Mononuclear cell (primary cell): ENCODE data around the gene SVOPL. TPM values are rescaled to one million over a fixed set of nuclear protein-coding genes. Genes with fewer than 3 reads are reported as not detected.

Experiments
- H3K27me3 ChIP-seq: 2 replicates; pipeline ENCODE4 v1.6.0; 2011; ENCODE audit warnings: low read length, control low read depth; ENCODE audit not compliant: insufficient read depth
- H3K4me1 ChIP-seq: 2 replicates; pipeline ENCODE4 v1.5.1; 2011; ENCODE audit warnings: mild to moderate bottlenecking, low read length, control low read depth; ENCODE audit not compliant: insufficient read depth
- H3K4me3 ChIP-seq: 2 replicates; pipeline ENCODE4 v1.5.1; 2011; ENCODE audit warnings: mild to moderate bottlenecking, low read length, moderate library complexity
- H3K9me3 ChIP-seq: 2 replicates; pipeline ENCODE4 v1.5.1; 2011; ENCODE audit warnings: low read depth, mild to moderate bottlenecking, control low read depth, low read length
- total RNA-seq: library from RNA; depleted of rRNA; stranded (reverse); fragments of >200 nt; gene quantifications from one replicate; pipeline ENCODE4 v1.2.3, GENCODE V29; 2012

SVOPL gene
- total RNA-seq, 1 donor = 0.21 TPM

- Histone ChIP-seq H3K9me3 (no peaks in the 10 kb centered on the region), H3K4me3 (no peak overlapping the region), H3K4me1 (no peaks in the 10 kb centered on the region), H3K27me3 (no peaks in the 10 kb centered on the region)
Observed at GRCh38 chr7:138657854-138658386, 43.2 kb downstream of the SVOPL start.

GRCh38 chr7:138656952-138657351 lies 44.2 kb downstream of the SVOPL start:
- no peaks in the 10 kb centered on the region for H3K4me1 ChIP-seq
- no peak overlapping the region for H3K4me3 ChIP-seq
- no peaks in the 10 kb centered on the region for H3K9me3 ChIP-seq
- H3K27me3 ChIP-seq = no peaks in the 10 kb centered on the region

- Histone ChIP-seq H3K9me3 (no peaks in the 10 kb centered on the region), H3K4me3 (no peak overlapping the region), H3K27me3 (no peaks in the 10 kb centered on the region), H3K4me1 (no peaks in the 10 kb centered on the region)
Observed at GRCh38 chr7:138654616-138655015, 46.5 kb downstream of the SVOPL start.

GRCh38 chr7:138649506-138649905 lies 51.7 kb downstream of the SVOPL start:
- no peak overlapping the region for H3K4me3 ChIP-seq
- no peaks in the 10 kb centered on the region for H3K27me3 ChIP-seq
- no peaks in the 10 kb centered on the region for H3K4me1 ChIP-seq
- no peaks in the 10 kb centered on the region for H3K9me3 ChIP-seq

- Histone ChIP-seq H3K4me1 (no peaks in the 10 kb centered on the region), H3K9me3 (no peaks in the 10 kb centered on the region), H3K27me3 (no peaks in the 10 kb centered on the region), H3K4me3 (no peak overlapping the region)
Observed at GRCh38 chr7:138645284-138645683, 55.9 kb downstream of the SVOPL start.

GRCh38 chr7:138632826-138633602 lies 68.1 kb downstream of the SVOPL start:
- Histone ChIP-seq H3K27me3 (no peaks in the 10 kb centered on the region), H3K4me1 (no peaks in the 10 kb centered on the region), H3K4me3 (no peak overlapping the region), H3K9me3 (no peaks in the 10 kb centered on the region)

GRCh38 chr7:138632384-138632783 lies 68.8 kb downstream of the SVOPL start:
- Histone ChIP-seq H3K27me3 (no peaks in the 10 kb centered on the region), H3K9me3 (no peaks in the 10 kb centered on the region), H3K4me3 (no peak overlapping the region), H3K4me1 (no peaks in the 10 kb centered on the region)

- peaks cover 12% of the 10 kb centered on the region for H3K4me1 ChIP-seq
- no peaks in the 10 kb centered on the region for H3K9me3 ChIP-seq
- H3K27me3 ChIP-seq = no peaks in the 10 kb centered on the region
- no peak overlapping the region for H3K4me3 ChIP-seq
Observed at GRCh38 chr7:138630059-138630610, 71.0 kb downstream of the SVOPL start.

- no peak overlapping the region for H3K4me3 ChIP-seq
- H3K27me3 ChIP-seq = no peaks in the 10 kb centered on the region
- H3K9me3 ChIP-seq = no peaks in the 10 kb centered on the region
- H3K4me1 ChIP-seq = peaks cover 16% of the 10 kb centered on the region
Observed at GRCh38 chr7:138627361-138627760, 73.8 kb downstream of the SVOPL start.

GRCh38 chr7:138626846-138627245 lies 74.3 kb downstream of the SVOPL start:
- Histone ChIP-seq H3K9me3 (no peaks in the 10 kb centered on the region), H3K4me1 (peaks cover 16% of the 10 kb centered on the region), H3K4me3 (no peak overlapping the region), H3K27me3 (no peaks in the 10 kb centered on the region)

- Histone ChIP-seq H3K9me3 (no peaks in the 10 kb centered on the region), H3K4me3 (no peak overlapping the region), H3K27me3 (no peaks in the 10 kb centered on the region), H3K4me1 (peaks cover 16% of the 10 kb centered on the region)
Observed at GRCh38 chr7:138625849-138626230, 75.3 kb downstream of the SVOPL start.

GRCh38 chr7:138625084-138625848 lies 75.9 kb downstream of the SVOPL start:
- no peak overlapping the region for H3K4me3 ChIP-seq
- peaks cover 16% of the 10 kb centered on the region for H3K4me1 ChIP-seq
- no peaks in the 10 kb centered on the region for H3K27me3 ChIP-seq
- H3K9me3 ChIP-seq = no peaks in the 10 kb centered on the region

GRCh38 chr7:138622841-138623240 lies 78.3 kb downstream of the SVOPL start:
- Histone ChIP-seq H3K27me3 (no peaks in the 10 kb centered on the region), H3K9me3 (no peaks in the 10 kb centered on the region), H3K4me3 (no peak overlapping the region), H3K4me1 (peaks cover 16% of the 10 kb centered on the region)

- Histone ChIP-seq H3K27me3 (no peaks in the 10 kb centered on the region), H3K9me3 (no peaks in the 10 kb centered on the region), H3K4me1 (no peaks in the 10 kb centered on the region), H3K4me3 (no peak overlapping the region)
Observed at GRCh38 chr7:138618933-138619332, 82.2 kb downstream of the SVOPL start.

GRCh38 chr7:138618506-138618905 lies 82.7 kb downstream of the SVOPL start:
- Histone ChIP-seq H3K9me3 (no peaks in the 10 kb centered on the region), H3K27me3 (no peaks in the 10 kb centered on the region), H3K4me3 (no peak overlapping the region), H3K4me1 (no peaks in the 10 kb centered on the region)
